Stimulated activated CD4-positive, alpha-beta T cell treated with anti-CD3 and anti-CD28 coated beads, Interleukin-15, amount 100 ng/mL, for 24 hours (primary cell): ENCODE measurements around the gene TACR1.
A peak's percentile ranks its signal among the peaks of the same experiment; 100 is the strongest.
"Not testable (repeated sequence)": the region's sequence is repeated elsewhere in the genome, so short reads cannot be mapped to it uniquely, and the experiment has no call there.

Source experiments
- DNase-seq: peaks from one replicate; pipeline ENCODE4 v3.0.0-alpha.2; 2020

The TACR1 gene

DNA sequence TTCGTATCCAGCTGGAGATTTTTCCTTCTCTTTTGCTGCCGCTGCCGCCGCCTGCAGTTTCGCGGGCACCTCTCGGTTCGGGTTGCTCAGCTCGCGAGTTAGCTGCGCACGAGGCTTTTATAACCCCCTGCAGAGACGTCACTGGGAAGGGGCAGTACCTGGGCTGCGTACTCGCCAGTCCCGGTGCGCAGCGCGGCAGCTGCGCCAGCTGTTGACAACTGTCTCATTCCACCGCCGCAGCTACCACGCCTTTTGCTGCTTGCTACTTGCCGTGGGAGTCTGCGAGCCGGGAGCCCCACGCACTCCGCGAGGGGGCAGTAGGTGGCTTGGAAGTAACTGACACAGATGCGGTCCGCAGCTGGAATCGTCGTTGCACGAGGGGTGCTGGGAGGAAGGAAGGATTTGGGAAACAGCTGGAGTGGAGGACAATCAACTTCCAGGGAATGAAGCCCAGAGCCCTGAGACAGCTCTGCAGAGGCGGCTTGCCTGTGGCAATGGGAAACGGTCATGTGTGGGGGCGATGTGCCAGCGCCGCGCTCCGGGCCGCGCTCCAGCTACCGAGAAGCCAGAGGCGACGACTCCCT is at the start of gene TACR1:
Gene TACR1 (minus strand): TSS at position 93 of the 584 bp plus-strand sequence. CDS start 586 bp downstream, outside the sequence.
- peak; percentile 71 for DNase-seq

DNA sequence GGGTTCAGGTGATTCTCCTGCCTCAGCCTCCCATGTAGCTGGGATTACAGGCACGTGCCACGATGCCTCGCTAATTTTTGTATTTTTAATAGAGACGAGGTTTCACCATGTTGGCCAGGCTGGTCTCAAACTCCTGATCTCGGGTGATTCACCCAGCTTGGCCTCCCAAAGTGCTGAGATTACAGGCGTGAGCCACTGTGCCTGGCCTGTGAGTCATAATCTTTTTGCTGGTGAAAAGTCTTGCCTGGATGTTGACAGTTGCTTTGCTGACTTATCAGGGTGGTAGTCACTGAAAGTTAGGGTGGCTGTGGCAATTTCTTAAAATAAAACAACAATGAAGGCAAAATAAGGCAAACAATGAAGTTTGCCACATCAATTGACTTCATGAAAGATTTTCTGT is 49.3 kb upstream of the TACR1 start:
- DNase-seq: not testable (repeated sequence)

- DNase-seq: no peak
Measured at GRCh38 chr2:75246441-75247167, 47.3 kb upstream of the TACR1 start.

GRCh38 chr2:75243219-75243618 is 43.9 kb upstream of the TACR1 start:
- no peak for DNase-seq

DNA sequence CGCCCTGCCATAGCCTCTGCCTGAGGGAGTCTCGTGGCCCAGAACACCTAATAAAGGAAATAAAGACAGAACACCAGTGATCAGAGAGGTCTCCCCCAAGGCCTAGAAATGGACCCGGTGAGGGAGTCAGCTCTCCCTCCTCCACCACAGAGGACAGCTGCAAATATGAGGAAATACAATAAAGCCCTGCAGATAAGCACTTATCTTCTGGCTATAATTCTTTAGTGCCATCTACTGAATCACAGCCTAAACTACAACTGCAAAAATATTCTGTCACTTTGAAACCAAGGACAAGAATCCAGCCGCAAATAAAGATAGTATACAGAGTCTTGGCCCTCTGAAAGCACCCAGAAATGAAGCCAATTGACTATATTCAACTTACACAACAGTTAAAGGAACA is 42.4 kb upstream of the TACR1 start:
- DNase-seq: no peak

DNA sequence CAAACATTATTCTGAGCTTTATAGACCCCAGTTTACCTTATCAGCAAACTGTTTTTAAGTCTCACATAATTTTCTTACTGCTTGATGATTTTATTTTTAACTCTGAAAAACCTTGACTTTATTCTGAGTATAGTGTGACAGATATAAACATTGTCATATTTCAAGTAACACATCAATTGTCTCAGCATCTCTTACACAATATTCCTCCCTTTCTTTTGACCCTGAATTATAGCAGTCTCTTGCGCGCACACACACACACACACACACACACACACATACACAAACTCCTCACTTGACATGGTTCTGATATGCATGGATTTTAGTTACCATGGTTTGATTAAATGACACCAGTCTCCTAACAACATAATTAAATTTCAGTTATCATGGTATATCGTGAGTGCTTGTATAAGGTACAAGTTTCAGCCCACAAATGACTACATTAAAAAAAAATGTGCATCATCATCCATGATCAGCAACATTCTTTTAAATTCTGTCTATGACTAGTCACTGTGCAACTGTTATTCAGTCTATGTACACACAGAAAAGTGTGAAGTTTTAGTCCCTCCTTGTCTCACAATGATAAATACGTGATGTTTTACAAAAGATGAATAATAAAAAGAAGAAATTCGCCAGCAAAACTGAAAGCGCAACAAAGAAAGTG is 39.5 kb upstream of the TACR1 start:
- no peak for DNase-seq

GRCh38 chr2:75237296-75237695 is 38.0 kb upstream of the TACR1 start:
- DNase-seq: no peak

GRCh38 chr2:75233965-75234364 is 34.6 kb upstream of the TACR1 start:
- no peak for DNase-seq

DNA sequence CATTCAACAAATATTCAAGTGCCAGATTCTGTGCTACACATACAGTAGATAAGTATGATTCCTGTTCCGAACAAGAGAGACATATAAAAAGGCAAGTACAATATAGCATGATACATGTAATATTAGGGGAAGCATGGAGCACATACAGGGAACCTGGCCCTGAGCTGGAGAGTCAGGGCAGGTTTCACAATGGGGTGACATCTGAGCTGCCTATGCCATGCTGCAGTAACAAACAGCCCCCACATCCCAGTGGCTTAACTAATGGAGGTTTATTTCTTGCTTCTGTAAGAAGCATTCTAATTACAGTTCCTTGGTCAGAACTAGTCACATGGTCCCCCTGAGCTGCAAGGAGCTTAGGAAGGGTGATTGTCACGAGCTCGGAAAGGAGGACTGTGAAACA is 27.3 kb upstream of the TACR1 start:
- no peak for DNase-seq

DNA sequence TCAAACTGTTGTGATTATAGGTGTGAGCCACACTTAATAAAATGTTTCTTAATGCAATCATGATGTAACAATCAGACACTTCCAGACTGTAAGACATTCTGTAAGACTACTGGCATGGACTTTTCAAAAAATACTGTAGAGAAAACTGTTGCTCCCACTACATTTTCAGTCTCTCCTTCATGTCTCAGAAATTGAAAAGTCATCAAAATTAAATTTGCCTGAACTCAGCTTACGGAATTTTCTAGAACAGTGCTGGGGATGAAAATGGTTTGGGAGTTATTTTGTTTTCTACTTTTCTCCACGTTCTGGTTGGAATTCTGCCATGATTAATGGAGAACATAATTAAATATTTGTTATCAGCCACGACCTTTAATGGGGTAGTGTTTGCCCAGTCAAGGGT is 26.8 kb upstream of the TACR1 start:
- no peak for DNase-seq

- DNase-seq: no peak
Measured at GRCh38 chr2:75224636-75225094, 25.3 kb upstream of the TACR1 start.

DNA sequence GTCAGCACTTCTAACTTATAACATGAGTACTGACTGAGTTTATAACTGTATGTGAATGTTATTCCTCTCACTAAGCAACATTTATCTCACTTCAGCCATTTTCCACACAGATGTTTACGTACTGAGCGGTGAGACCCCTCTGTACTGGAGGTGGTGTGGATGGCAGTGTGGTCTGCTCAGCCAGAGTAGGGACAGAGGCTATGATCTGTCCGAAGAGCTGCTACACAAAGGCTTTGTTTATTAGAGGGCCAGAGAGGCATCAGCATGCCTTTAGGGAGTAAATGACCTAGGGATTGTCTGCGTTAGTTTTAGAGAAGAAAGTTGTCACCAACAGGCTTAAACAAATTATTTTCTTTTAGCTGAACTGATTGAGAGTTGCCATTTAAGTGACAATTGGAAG is 23.2 kb upstream of the TACR1 start:
- DNase-seq: no peak

- no peak for DNase-seq
Measured at GRCh38 chr2:75221862-75222261, 22.5 kb upstream of the TACR1 start.

- DNase-seq: not testable (repeated sequence)
Measured at GRCh38 chr2:75219213-75219612, 19.9 kb upstream of the TACR1 start.

DNA sequence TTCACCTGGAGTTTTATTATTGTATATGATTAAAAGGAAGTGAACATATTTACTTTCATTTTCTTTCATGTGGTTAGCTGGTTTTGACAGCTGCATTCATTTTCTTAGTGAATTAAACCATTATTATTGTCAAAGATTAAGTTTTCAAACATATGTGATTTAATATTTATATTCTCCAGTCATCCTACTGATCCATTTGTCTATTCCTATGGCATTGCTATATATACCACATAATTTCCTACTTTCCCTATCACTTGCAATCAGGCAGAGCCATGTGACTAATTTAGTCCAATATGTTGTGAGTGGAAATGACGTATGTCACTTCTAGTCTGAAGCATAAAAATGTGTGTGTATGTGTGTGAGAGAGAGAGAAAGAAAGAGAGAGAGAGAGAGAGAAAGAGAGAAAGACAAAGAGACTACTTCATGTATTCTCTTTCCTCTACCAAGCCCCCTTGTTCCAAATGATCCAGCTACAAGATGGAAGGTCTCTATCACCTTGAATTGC is 12.0 kb upstream of the TACR1 start:
- DNase-seq: no peak

- DNase-seq: no peak
Measured at GRCh38 chr2:75210409-75210808, 11.1 kb upstream of the TACR1 start.

- DNase-seq: no peak
Measured at GRCh38 chr2:75208738-75209137, 9.4 kb upstream of the TACR1 start.

GRCh38 chr2:75204833-75205232 is 5.5 kb upstream of the TACR1 start:
- DNase-seq: no peak

GRCh38 chr2:75202359-75202758 is 3.0 kb upstream of the TACR1 start:
- DNase-seq: no peak

- DNase-seq: peak; percentile 25
Measured at GRCh38 chr2:75200140-75201096, 1.1 kb upstream of the TACR1 start.

GRCh38 chr2:75195076-75195691 is 4.1 kb downstream of the TACR1 start:
- DNase-seq: no peak

GRCh38 chr2:75194184-75194868 is 5.0 kb downstream of the TACR1 start:
- no peak for DNase-seq
